Measurements from ENCODE around the gene SMOC2. TPM values are rescaled to one million over a fixed set of nuclear protein-coding genes. Genes with fewer than 3 reads are reported as not detected.

SMOC2 gene
- total RNA-seq, 3 donors from 2014 or later: 14.4 to 67.2 (median 63.6) TPM

DNA sequence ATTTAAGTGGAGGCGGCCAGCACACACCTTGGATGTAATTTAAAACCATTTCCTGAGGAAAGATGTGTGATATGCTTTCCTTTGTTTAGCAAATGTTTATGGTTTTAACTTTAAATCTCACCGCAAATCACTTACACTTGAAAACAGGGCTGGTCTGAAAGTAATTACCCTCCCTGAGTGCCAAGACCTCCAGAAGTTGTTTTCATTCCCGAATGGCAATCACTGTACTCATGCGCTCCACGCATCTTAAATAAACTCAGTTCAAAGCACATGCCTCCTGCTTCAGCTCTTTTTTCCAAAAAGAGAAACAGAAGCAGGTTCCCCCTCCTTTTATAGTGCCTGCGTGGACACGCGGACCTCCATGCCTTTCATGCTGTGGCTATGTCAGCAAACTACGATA is 224.0 kb downstream of the SMOC2 start:
- Histone ChIP-seq H3K4me1 (no peaks in the 10 kb centered on the region), H3K9me3 (no peaks in the 10 kb centered on the region), H3K27ac (no peak overlapping the region), H3K36me3 (no peaks in the 10 kb centered on the region), H3K27me3 (no peaks in the 10 kb centered on the region), H3K4me3 (no peak overlapping the region)
- DNase-seq (ENCODE audit: low spot score in 2 of 2): no peak
- intact Hi-C loops (cut with DNase I; ENCODE audit: low total_unique reads): no loop called here
- TF ChIP-seq POLR2AphosphoS5 (IDR thresholded peaks at IDR 0.05) (no peak), POLR2A (IDR thresholded peaks at IDR 0.05) (no peak)
- TF ChIP-seq, protein P1, sequence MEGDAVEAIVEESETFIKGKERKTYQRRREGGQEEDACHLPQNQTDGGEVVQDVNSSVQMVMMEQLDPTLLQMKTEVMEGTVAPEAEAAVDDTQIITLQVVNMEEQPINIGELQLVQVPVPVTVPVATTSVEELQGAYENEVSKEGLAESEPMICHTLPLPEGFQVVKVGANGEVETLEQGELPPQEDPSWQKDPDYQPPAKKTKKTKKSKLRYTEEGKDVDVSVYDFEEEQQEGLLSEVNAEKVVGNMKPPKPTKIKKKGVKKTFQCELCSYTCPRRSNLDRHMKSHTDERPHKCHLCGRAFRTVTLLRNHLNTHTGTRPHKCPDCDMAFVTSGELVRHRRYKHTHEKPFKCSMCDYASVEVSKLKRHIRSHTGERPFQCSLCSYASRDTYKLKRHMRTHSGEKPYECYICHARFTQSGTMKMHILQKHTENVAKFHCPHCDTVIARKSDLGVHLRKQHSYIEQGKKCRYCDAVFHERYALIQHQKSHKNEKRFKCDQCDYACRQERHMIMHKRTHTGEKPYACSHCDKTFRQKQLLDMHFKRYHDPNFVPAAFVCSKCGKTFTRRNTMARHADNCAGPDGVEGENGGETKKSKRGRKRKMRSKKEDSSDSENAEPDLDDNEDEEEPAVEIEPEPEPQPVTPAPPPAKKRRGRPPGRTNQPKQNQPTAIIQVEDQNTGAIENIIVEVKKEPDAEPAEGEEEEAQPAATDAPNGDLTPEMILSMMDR (IDR thresholded peaks at IDR 0.05): no peak

DNA sequence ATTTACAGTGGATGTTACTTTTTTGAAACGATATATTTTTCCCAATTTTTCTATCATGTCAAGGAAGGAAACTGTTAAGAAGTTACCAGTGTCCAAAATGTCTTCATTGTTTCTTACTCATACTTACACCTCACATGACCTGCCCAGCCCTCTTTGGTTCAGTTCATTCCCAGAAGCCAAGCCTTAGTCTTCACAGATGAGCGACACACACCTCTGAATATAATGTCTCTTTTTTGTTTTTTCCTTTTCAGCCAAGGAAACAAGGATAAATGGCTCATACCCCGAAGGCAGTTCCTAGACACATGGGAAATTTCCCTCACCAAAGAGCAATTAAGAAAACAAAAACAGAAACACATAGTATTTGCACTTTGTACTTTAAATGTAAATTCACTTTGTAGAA is 225.2 kb downstream of the SMOC2 start:
- Histone ChIP-seq H3K9me3 (no peaks in the 10 kb centered on the region), H3K27me3 (no peaks in the 10 kb centered on the region), H3K27ac (no peak overlapping the region), H3K4me1 (no peaks in the 10 kb centered on the region), H3K36me3 (no peaks in the 10 kb centered on the region), H3K4me3 (no peak overlapping the region)
- TF ChIP-seq, protein P1 (IDR thresholded peaks at IDR 0.05): no peak
- TF ChIP-seq POLR2AphosphoS5 (IDR thresholded peaks at IDR 0.05) (no peak), POLR2A (IDR thresholded peaks at IDR 0.05) (no peak)
- intact Hi-C loops (cut with DNase I; ENCODE audit: low total_unique reads): no loop called here
- no peak for DNase-seq (ENCODE audit: low spot score in 2 of 2)

DNA sequence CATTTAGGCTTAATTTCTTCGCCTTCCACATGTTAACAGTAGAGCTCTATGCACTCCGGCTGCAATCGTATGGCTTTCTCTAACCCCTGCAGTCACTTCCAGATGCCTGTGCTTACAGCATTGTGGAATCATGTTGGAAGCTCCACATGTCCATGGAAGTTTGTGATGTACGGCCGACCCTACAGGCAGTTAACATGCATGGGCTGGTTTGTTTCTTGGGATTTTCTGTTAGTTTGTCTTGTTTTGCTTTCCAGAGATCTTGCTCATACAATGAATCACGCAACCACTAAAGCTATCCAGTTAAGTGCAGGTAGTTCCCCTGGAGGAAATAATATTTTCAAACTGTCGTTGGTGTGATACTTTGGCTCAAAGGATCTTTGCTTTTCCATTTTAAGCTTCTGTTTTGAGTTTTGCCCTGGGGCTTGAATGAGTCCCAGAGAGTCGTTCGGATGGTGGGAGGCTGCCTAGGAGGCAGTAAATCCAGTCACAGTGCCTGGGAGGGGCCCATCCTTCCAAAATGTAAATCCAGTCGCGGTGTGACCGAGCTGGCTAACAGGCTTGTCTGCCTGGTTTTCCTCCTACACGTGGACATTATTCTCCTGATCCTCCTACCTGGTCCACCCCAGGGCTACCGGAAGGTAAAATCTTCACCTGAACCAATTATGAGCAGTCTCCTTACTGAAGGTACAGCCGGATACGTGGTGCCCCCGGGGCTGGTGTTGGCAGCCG is 225.9 kb downstream of the SMOC2 start:
- no peaks in the 10 kb centered on the region for H3K4me1 ChIP-seq
- H3K9me3 ChIP-seq: no peaks in the 10 kb centered on the region
- intact Hi-C loops (cut with DNase I; ENCODE audit: low total_unique reads): no loop called here
- no peak for TF ChIP-seq POLR2AphosphoS5 (IDR thresholded peaks at IDR 0.05)
- TF ChIP-seq POLR2A (IDR thresholded peaks at IDR 0.05): no peak
- no peaks in the 10 kb centered on the region for H3K36me3 ChIP-seq
- H3K27ac ChIP-seq: no peak overlapping the region
- H3K27me3 ChIP-seq: no peaks in the 10 kb centered on the region
- no peak overlapping the region for H3K4me3 ChIP-seq
- no peak for DNase-seq (ENCODE audit: low spot score in 2 of 2)

DNA sequence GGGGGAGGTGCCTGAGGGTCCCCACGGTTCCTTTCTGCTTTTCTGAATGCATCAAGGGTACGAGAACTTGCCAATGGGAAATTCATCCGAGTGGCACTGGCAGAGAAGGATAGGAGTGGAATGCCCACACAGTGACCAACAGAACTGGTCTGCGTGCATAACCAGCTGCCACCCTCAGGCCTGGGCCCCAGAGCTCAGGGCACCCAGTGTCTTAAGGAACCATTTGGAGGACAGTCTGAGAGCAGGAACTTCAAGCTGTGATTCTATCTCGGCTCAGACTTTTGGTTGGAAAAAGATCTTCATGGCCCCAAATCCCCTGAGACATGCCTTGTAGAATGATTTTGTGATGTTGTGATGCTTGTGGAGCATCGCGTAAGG is 226.4 kb downstream of the SMOC2 start:
- Histone ChIP-seq H3K27ac (no peak overlapping the region), H3K27me3 (no peaks in the 10 kb centered on the region), H3K4me1 (no peaks in the 10 kb centered on the region), H3K9me3 (no peaks in the 10 kb centered on the region), H3K4me3 (no peak overlapping the region), H3K36me3 (no peaks in the 10 kb centered on the region)
- DNase-seq (ENCODE audit: low spot score in 2 of 2): no peak
- intact Hi-C loops (cut with DNase I; ENCODE audit: low total_unique reads): no loop called here
- TF ChIP-seq, protein P1 (IDR thresholded peaks at IDR 0.05): no peak
- TF ChIP-seq POLR2AphosphoS5 (IDR thresholded peaks at IDR 0.05) (no peak), POLR2A (IDR thresholded peaks at IDR 0.05) (no peak)

DNA sequence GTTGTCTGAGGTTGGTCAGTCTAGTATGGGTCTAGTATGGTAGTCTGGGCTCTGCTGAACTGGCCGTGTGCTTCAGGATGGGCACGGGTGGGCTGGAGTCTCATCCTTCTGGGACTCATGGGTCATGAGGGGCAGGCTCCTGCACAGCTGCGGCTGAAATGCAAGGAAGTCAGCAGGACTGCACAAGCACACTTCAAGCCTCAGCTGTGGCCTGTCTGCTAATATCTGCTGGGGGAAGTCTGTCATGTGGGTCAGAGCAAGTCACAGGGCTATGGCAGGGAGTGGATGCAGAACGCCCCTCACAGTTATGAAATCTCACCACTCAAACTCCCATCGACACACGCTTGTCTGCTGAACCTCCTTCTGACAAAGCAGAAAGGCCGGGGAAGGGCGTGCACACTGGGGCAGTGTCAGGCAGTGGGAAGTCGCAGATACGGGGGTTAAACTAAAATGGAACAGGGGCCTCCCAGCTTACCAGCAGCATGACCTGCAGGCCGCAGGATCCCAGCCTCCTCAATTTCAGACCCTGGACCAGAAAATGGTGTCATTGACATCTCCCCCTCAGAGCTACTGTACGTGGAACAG is 229.5 kb downstream of the SMOC2 start:
- intact Hi-C loops (cut with DNase I; ENCODE audit: low total_unique reads): loop anchor here (5.0 kb wide), 1 partner anchor 158 kb away; no protein-coding TSS in a partner anchor
- no peak overlapping the region for H3K4me3 ChIP-seq
- no peaks in the 10 kb centered on the region for H3K27me3 ChIP-seq
- TF ChIP-seq POLR2AphosphoS5 (IDR thresholded peaks at IDR 0.05): no peak
- no peak for TF ChIP-seq POLR2A (IDR thresholded peaks at IDR 0.05)
- TF ChIP-seq, protein P1 (IDR thresholded peaks at IDR 0.05): no peak
- no peaks in the 10 kb centered on the region for H3K9me3 ChIP-seq
- no peaks in the 10 kb centered on the region for H3K36me3 ChIP-seq
- no peak overlapping the region for H3K27ac ChIP-seq
- no peaks in the 10 kb centered on the region for H3K4me1 ChIP-seq
- no peak for DNase-seq (ENCODE audit: low spot score in 2 of 2)

Data from breast epithelium (tissue), 4 donors.